ENCODE results near the gene IL12RB2. TPM values are rescaled to one million over a fixed set of nuclear protein-coding genes. Genes with fewer than 3 reads are reported as not detected.

IL12RB2 gene
- total and polyA plus RNA-seq, 2 donors (not counting 1 experiment from before 2014, with no cell fraction given) = 0.67 TPM; not detected in 1

- no peaks in the 10 kb centered on the region for H3K9me3 Mint-ChIP-seq (ENCODE audit: insufficient read depth)
- no peaks in the 10 kb centered on the region for H3K9me3 ChIP-seq (ENCODE audit: control extremely low read depth in 1 of 3, control insufficient read depth in 2 of 3, insufficient read depth in 1 of 3, low read length in 2 of 3)
- H3K4me3 Mint-ChIP-seq = no peak overlapping the region
- no peaks in the 10 kb centered on the region for H3K36me3 ChIP-seq (replicated peaks in 1 of 2; ENCODE audit: control extremely low read depth in 1 of 2, control insufficient read depth in 1 of 2, extremely low read depth in 1 of 2, insufficient read depth in 2 of 2, low read length in 1 of 2)
- H3K27me3 ChIP-seq (replicated peaks in 1 of 4; ENCODE audit: control extremely low read depth in 1 of 4, control insufficient read depth in 3 of 4, insufficient read depth in 4 of 4, low read length in 3 of 4) = no peaks in the 10 kb centered on the region
- POLR2A ChIA-PET = no interaction called here
- H3K27ac Mint-ChIP-seq = no peak overlapping the region
- CTCF ChIA-PET = no interaction called here
- TF ChIP-seq EZH2 (IDR thresholded peaks at IDR 0.05; ENCODE audit: borderline replicate concordance, insufficient read depth, low read depth, low read length, poor library complexity, severe bottlenecking) (no peak), CTCF (IDR thresholded peaks at IDR 0.05) (no peak)
- intact Hi-C loops (cut with micrococcal nuclease) = no loop called here
- H3K4me3 ChIP-seq (ENCODE audit: control extremely low read depth in 1 of 5, extremely low read depth in 1 of 5, insufficient read depth in 1 of 5, low read depth in 2 of 5, low read length in 4 of 5) = no peak overlapping the region
- H3K9ac ChIP-seq (ENCODE audit: low read length) = no peak overlapping the region
- H3K27me3 Mint-ChIP-seq = peaks cover 16% of the 10 kb centered on the region
- H3K4me1 ChIP-seq (ENCODE audit: control insufficient read depth in 2 of 2, insufficient read depth in 2 of 2, low read length in 2 of 2) = no peaks in the 10 kb centered on the region
- H3K27ac ChIP-seq (ENCODE audit: low read length in 2 of 2) = no peak overlapping the region
- no peaks in the 10 kb centered on the region for H3K79me2 ChIP-seq (ENCODE audit: control insufficient read depth, insufficient read depth, low read length)
- H3K4me1 Mint-ChIP-seq = peaks cover 7% of the 10 kb centered on the region
- no peaks in the 10 kb centered on the region for H4K20me1 ChIP-seq (ENCODE audit: control insufficient read depth, insufficient read depth, low read length, poor library complexity, severe bottlenecking)
- no peak overlapping the region for H3K4me2 ChIP-seq (replicated peaks; ENCODE audit: low read depth, low read length, poor library complexity, severe bottlenecking)
- DNase-seq = no peak
- WGBS (ENCODE audit: insufficient coverage) = no CpG with 5 or more reads among the region's 3 CpGs
- no peak for ATAC-seq (ENCODE audit: low read depth)
- no peak overlapping the region for H2AFZ ChIP-seq (ENCODE audit: insufficient read depth, low read depth, low read length, poor library complexity, severe bottlenecking)
Observed at GRCh38 chr1:67281244-67281643, 26.4 kb upstream of the IL12RB2 start.

- ChIA-PET CTCF (no interaction called here), POLR2A (no interaction called here)
- Histone ChIP-seq H3K4me2 (replicated peaks; ENCODE audit: low read depth, low read length, poor library complexity, severe bottlenecking) (no peak overlapping the region), H3K9me3 (ENCODE audit: control extremely low read depth in 1 of 3, control insufficient read depth in 2 of 3, insufficient read depth in 1 of 3, low read length in 2 of 3) (no peaks in the 10 kb centered on the region), H2AFZ (ENCODE audit: insufficient read depth, low read depth, low read length, poor library complexity, severe bottlenecking) (no peak overlapping the region), H3K27me3 (replicated peaks in 1 of 4; ENCODE audit: control extremely low read depth in 1 of 4, control insufficient read depth in 3 of 4, insufficient read depth in 4 of 4, low read length in 3 of 4) (no peaks in the 10 kb centered on the region), H3K27ac (ENCODE audit: low read length in 2 of 2) (no peak overlapping the region), H3K4me3 (ENCODE audit: control extremely low read depth in 1 of 5, extremely low read depth in 1 of 5, insufficient read depth in 1 of 5, low read depth in 2 of 5, low read length in 4 of 5) (no peak overlapping the region), H4K20me1 (ENCODE audit: control insufficient read depth, insufficient read depth, low read length, poor library complexity, severe bottlenecking) (no peaks in the 10 kb centered on the region), H3K4me1 (ENCODE audit: control insufficient read depth in 2 of 2, insufficient read depth in 2 of 2, low read length in 2 of 2) (no peaks in the 10 kb centered on the region), H3K79me2 (ENCODE audit: control insufficient read depth, insufficient read depth, low read length) (no peaks in the 10 kb centered on the region), H3K36me3 (replicated peaks in 1 of 2; ENCODE audit: control extremely low read depth in 1 of 2, control insufficient read depth in 1 of 2, extremely low read depth in 1 of 2, insufficient read depth in 2 of 2, low read length in 1 of 2) (no peaks in the 10 kb centered on the region), H3K9ac (ENCODE audit: low read length) (no peak overlapping the region)
- peaks cover 9% of the 10 kb centered on the region for H3K4me1 Mint-ChIP-seq
- TF ChIP-seq CTCF (IDR thresholded peaks at IDR 0.05) = no peak
- no peak for TF ChIP-seq EZH2 (IDR thresholded peaks at IDR 0.05; ENCODE audit: borderline replicate concordance, insufficient read depth, low read depth, low read length, poor library complexity, severe bottlenecking)
- no peak overlapping the region for H3K4me3 Mint-ChIP-seq
- peak; percentile 51 for ATAC-seq (ENCODE audit: low read depth)
- DNase-seq = no peak
- no peaks in the 10 kb centered on the region for H3K9me3 Mint-ChIP-seq (ENCODE audit: insufficient read depth)
- no peak overlapping the region for H3K27ac Mint-ChIP-seq
- intact Hi-C loops (cut with micrococcal nuclease) = no loop called here
- 100% methylated on average over 2 of the region's 8 CpGs for WGBS (ENCODE audit: insufficient coverage)
- peaks cover 18% of the 10 kb centered on the region for H3K27me3 Mint-ChIP-seq
Observed at GRCh38 chr1:67285780-67286488, 21.7 kb upstream of the IL12RB2 start.
